Ishikawa (cell line): ENCODE results near the gene PPP1R12B.

Experiments used
- CEBPB ChIP-seq: IDR thresholded peaks from 2 replicates; pipeline ENCODE4 v1.6.1; 2012
- CREB1 ChIP-seq: IDR thresholded peaks from 2 replicates; pipeline ENCODE4 v1.6.1; 2012; ENCODE audit warnings: low read depth
- EGR1 ChIP-seq: IDR thresholded peaks from 2 replicates; pipeline ENCODE4 v1.6.1; 2012
- EP300 ChIP-seq: IDR thresholded peaks from 2 replicates; pipeline ENCODE4 v1.6.1; 2012; ENCODE audit warnings: borderline replicate concordance
- FOXM1 ChIP-seq: IDR thresholded peaks from 2 replicates; pipeline ENCODE4 v1.6.1; 2012; ENCODE audit warnings: low read depth, borderline replicate concordance
- MAX ChIP-seq: IDR thresholded peaks from 2 replicates; pipeline ENCODE4 v1.6.1; 2012
- NFIC ChIP-seq: IDR thresholded peaks from 2 replicates; pipeline ENCODE4 v1.6.1; 2012
- RAD21 ChIP-seq: IDR thresholded peaks from 2 replicates; pipeline ENCODE4 v1.6.1; 2012; ENCODE audit warnings: low read depth
- REST ChIP-seq: IDR thresholded peaks from 2 replicates; pipeline ENCODE4 v1.6.1; 2012; ENCODE audit warnings: low read depth, mild to moderate bottlenecking
- TAF1 ChIP-seq: IDR thresholded peaks from 2 replicates; pipeline ENCODE4 v1.6.1; 2012; ENCODE audit warnings: low read depth, mild to moderate bottlenecking
- TCF12 ChIP-seq: IDR thresholded peaks from 2 replicates; pipeline ENCODE4 v1.6.1; 2012; ENCODE audit warnings: low read depth
- TEAD4 ChIP-seq: IDR thresholded peaks from 2 replicates; pipeline ENCODE4 v1.6.1; 2012
- USF1 ChIP-seq: IDR thresholded peaks from 2 replicates; pipeline ENCODE4 v1.6.1; 2012
- YY1 ChIP-seq: IDR thresholded peaks from 2 replicates; pipeline ENCODE4 v1.6.1; 2012; ENCODE audit warnings: low read depth
- ZBTB7A ChIP-seq: IDR thresholded peaks from 2 replicates; pipeline ENCODE4 v1.6.1; 2012; ENCODE audit warnings: low read depth

PPP1R12B gene

GRCh38 chr1:202433155-202434043 is 84.9 kb downstream of the PPP1R12B start:
- TF ChIP-seq NFIC (no peak), FOXM1 (no peak), RAD21 (no peak), TEAD4 (no peak), EGR1 (no peak), USF1 (no peak)

GRCh38 chr1:202434059-202434458 is 85.6 kb downstream of the PPP1R12B start:
- TF ChIP-seq CREB1 = no peak
- no peak for TF ChIP-seq REST
- TF ChIP-seq NFIC = no peak
- TF ChIP-seq CEBPB = no peak
- no peak for TF ChIP-seq FOXM1
- TF ChIP-seq MAX = no peak
- TF ChIP-seq USF1 = no peak
- TF ChIP-seq ZBTB7A = no peak
- TF ChIP-seq TEAD4 = no peak
- no peak for TF ChIP-seq YY1
- no peak for TF ChIP-seq EGR1
- no peak for TF ChIP-seq TCF12
- no peak for TF ChIP-seq TAF1
- TF ChIP-seq RAD21 = no peak
- no peak for TF ChIP-seq EP300

- TF ChIP-seq TAF1 (no peak), FOXM1 (no peak), EGR1 (no peak), RAD21 (no peak), ZBTB7A (no peak)
These were observed 90.1 kb downstream of the PPP1R12B start for GRCh38 chr1:202438393-202439174.

GRCh38 chr1:202439308-202439707 is 90.8 kb downstream of the PPP1R12B start:
- TF ChIP-seq TAF1 (no peak), ZBTB7A (no peak), CREB1 (no peak), RAD21 (no peak), REST (no peak), CEBPB (no peak)

- TF ChIP-seq TAF1 = no peak
These were observed 104.0 kb downstream of the PPP1R12B start for GRCh38 chr1:202452508-202452907.

- 0 out of 2 replicates have a peak, but pooled peaks have one; percentile 20 for TF ChIP-seq TEAD4
These were observed 108.1 kb downstream of the PPP1R12B start for GRCh38 chr1:202456372-202457169.
